CD14-positive monocyte (primary cell): ENCODE data around the gene CD151. TPM values are rescaled to one million over a fixed set of nuclear protein-coding genes. Genes with fewer than 3 reads are reported as not detected.

Experiments
- DNase-seq, 3 donors: peaks; one replicate each; pipeline ENCODE4 v3.0.0-alpha.2; 2011 to 2022
- H2AFZ ChIP-seq: 2 replicates; pipeline ENCODE4 v1.6.0; 2012; ENCODE audit warnings: mild to moderate bottlenecking, low read depth, low read length, inconsistent platforms; ENCODE audit not compliant: insufficient read depth, poor library complexity, severe bottlenecking
- H3K27ac ChIP-seq, 2 donors: 1 replicate in 1 of 2; 2 replicates in 1 of 2; pipeline ENCODE4 v1.5.1; 2012 to 2013; ENCODE audit warnings: low read length in 2 of 2, control low read depth in 1 of 2, inconsistent platforms in 1 of 2, low read depth in 1 of 2, mild to moderate bottlenecking in 1 of 2
- H3K27me3 ChIP-seq, 2 donors: one replicate each; pipeline versions ENCODE4 v1.6.0 to v1.6.1; 2011 to 2013; ENCODE audit warnings: low read length in 2 of 2; ENCODE audit not compliant: control insufficient read depth in 2 of 2, insufficient read depth in 2 of 2
- H3K36me3 ChIP-seq, 2 donors: replicated peaks in 1 of 2; 1 replicate in 1 of 2; 2 replicates in 1 of 2; pipeline versions ENCODE4 v1.5.1 to v1.6.1; 2012 to 2013; ENCODE audit warnings: low read length in 2 of 2, control low read depth in 1 of 2, inconsistent platforms in 1 of 2, mild to moderate bottlenecking in 1 of 2; ENCODE audit not compliant: insufficient read depth in 2 of 2, control insufficient read depth in 1 of 2
- H3K4me1 ChIP-seq, 2 donors: 1 replicate in 1 of 2; 2 replicates in 1 of 2; pipeline versions ENCODE4 v1.5.1 to v1.6.1; 2012 to 2013; ENCODE audit warnings: low read length in 2 of 2, control low read depth in 1 of 2, inconsistent platforms in 1 of 2, mild to moderate bottlenecking in 1 of 2, moderate library complexity in 1 of 2; ENCODE audit not compliant: insufficient read depth in 2 of 2, control insufficient read depth in 1 of 2
- H3K4me2 ChIP-seq: replicated peaks from 2 replicates; pipeline ENCODE3; 2012; ENCODE audit warnings: low read length, moderate library complexity, mild to moderate bottlenecking; ENCODE audit not compliant: poor library complexity, severe bottlenecking; ENCODE audit errors: extremely low read depth
- H3K4me3 ChIP-seq, 3 experiments: fragments of 200-600 bp in 1 of 3; sonication (generic) in 1 of 3; replicated peaks in 1 of 3; 1 replicate in 2 of 3; 2 replicates in 1 of 3; pipeline ENCODE4 v1.5.1; 2011 to 2013; ENCODE audit warnings: low read length in 3 of 3, mild to moderate bottlenecking in 3 of 3, control low read depth in 2 of 3, low read depth in 2 of 3, inconsistent platforms in 1 of 3, moderate library complexity in 1 of 3
- H3K79me2 ChIP-seq: 2 replicates; pipeline ENCODE4 v1.6.0; 2012; ENCODE audit warnings: mild to moderate bottlenecking, control low read depth, inconsistent platforms, low read length, moderate library complexity; ENCODE audit not compliant: insufficient read depth
- H3K9ac ChIP-seq: 2 replicates; pipeline ENCODE4 v1.6.0; 2017; ENCODE audit warnings: low read length, mild to moderate bottlenecking; ENCODE audit not compliant: insufficient read depth, poor library complexity, severe bottlenecking
- H3K9me3 ChIP-seq, 2 donors: replicated peaks in 1 of 2; 1 replicate in 1 of 2; 2 replicates in 1 of 2; pipeline versions ENCODE4 v1.5.1 to v1.6.1; 2012 to 2013; ENCODE audit warnings: low read length in 2 of 2, control low read depth in 1 of 2; ENCODE audit not compliant: control insufficient read depth in 1 of 2, insufficient read depth in 1 of 2
- H4K20me1 ChIP-seq: 2 replicates; pipeline ENCODE4 v1.6.0; 2012; ENCODE audit warnings: mild to moderate bottlenecking, low read length, control low read depth, moderate library complexity; ENCODE audit not compliant: insufficient read depth
- H3K27ac Mint-ChIP-seq, 7 donors: one replicate each; pipeline ENCODE4 v1.8.0; 2020; ENCODE audit warnings: mild to moderate bottlenecking in 7 of 7, mixed read lengths in 7 of 7, moderate library complexity in 6 of 7, inconsistent platforms in 2 of 7
- H3K27me3 Mint-ChIP-seq, 3 donors: one replicate each; pipeline ENCODE4 v1.8.0; 2021 to 2022; ENCODE audit warnings: low read depth in 3 of 3, mild to moderate bottlenecking in 3 of 3, mixed read lengths in 3 of 3, moderate library complexity in 3 of 3, inconsistent platforms in 1 of 3
- H3K36me3 Mint-ChIP-seq, 2 donors: one replicate each; pipeline ENCODE4 v1.8.0; 2020; ENCODE audit warnings: mixed read lengths in 2 of 2, inconsistent platforms in 1 of 2, mild to moderate bottlenecking in 1 of 2
- H3K4me1 Mint-ChIP-seq: one replicate; pipeline ENCODE4 v1.8.0; 2020; ENCODE audit warnings: mild to moderate bottlenecking, mixed read lengths
- H3K4me3 Mint-ChIP-seq, 2 donors: one replicate each; pipeline ENCODE4 v1.8.0; 2020; ENCODE audit warnings: mild to moderate bottlenecking in 2 of 2, mixed read lengths in 2 of 2, moderate library complexity in 1 of 2
- H3K9me3 Mint-ChIP-seq, 7 donors: one replicate each; pipeline ENCODE4 v1.8.0; 2020 to 2022; ENCODE audit warnings: mixed read lengths in 7 of 7, mild to moderate bottlenecking in 6 of 7, moderate library complexity in 6 of 7, inconsistent platforms in 2 of 7
- CTCF ChIP-seq: fragments of 200-600 bp; IDR thresholded peaks from one replicate; pipeline ENCODE4 v1.8.0; 2022; ENCODE audit warnings: antibody characterized with exemption, mild to moderate bottlenecking
- WGBS: methylation state at CpG from one replicate; pipeline ENCODE4 v1.1.5; 2013; ENCODE audit warnings: missing lambda C conversion rate; ENCODE audit not compliant: insufficient coverage; 5-methylcytosine and 5-hydroxymethylcytosine counted together
- intact Hi-C, 2 donors: fragments of 100-400 bp; cut with micrococcal nuclease; formaldehyde crosslinking; loops; one replicate each; pipeline versions ENCODE4 v1.15.0 to v1.15.1; 2023
- polyA plus RNA-seq, 3 donors: library from polyadenylated mRNA; depleted of rRNA in 1 of 3; unstranded in 2 of 3; stranded (reverse) in 1 of 3; fragments of 300-500 nt in 2 of 3; fragments of >200 nt in 1 of 3; fragmentation: Illumina TruSeq in 2 of 3; gene quantifications; 1 replicate in 2 of 3; 2 replicates in 1 of 3; pipeline ENCODE4 v1.2.3, GENCODE V29; 2012 to 2021

The CD151 gene
- polyA plus RNA-seq, 3 donors, result 18.1 to 200 (median 57.4) TPM

- H3K79me2 ChIP-seq, result no peaks in the 10 kb centered on the region
- H3K9ac ChIP-seq, result no peak overlapping the region
- no peaks in the 10 kb centered on the region for H3K9me3 ChIP-seq
- no peak for DNase-seq
- H3K4me3 ChIP-seq, result no peak overlapping the region
- peaks cover 80% of the 10 kb centered on the region for H4K20me1 ChIP-seq
- H2AFZ ChIP-seq, result no peak overlapping the region
- H3K36me3 Mint-ChIP-seq, result peaks cover 2 to 6% of the 10 kb centered on the region in 2 donors
- no peak overlapping the region for H3K27ac ChIP-seq
- no peak overlapping the region for H3K4me3 Mint-ChIP-seq
- intact Hi-C loops, result no loop called here
- H3K9me3 Mint-ChIP-seq, result peaks cover 0 to 3% (median 0%) of the 10 kb centered on the region in 7 donors
- H3K36me3 ChIP-seq, result no peaks in the 10 kb centered on the region
- H3K27me3 ChIP-seq, result peaks cover 6 to 24% of the 10 kb centered on the region in 2 donors
- peaks cover 12 to 35% (median 23%) of the 10 kb centered on the region in 3 donors for H3K27me3 Mint-ChIP-seq
- H3K4me1 Mint-ChIP-seq, result peaks cover 11% of the 10 kb centered on the region
- H3K27ac Mint-ChIP-seq, result no peak overlapping the region
- no peak overlapping the region for H3K4me2 ChIP-seq
- 97% methylated on average over 5 of the region's 15 CpGs for WGBS
- H3K4me1 ChIP-seq, result peaks cover 12 to 18% of the 10 kb centered on the region in 2 donors
- no peak for TF ChIP-seq CTCF
Measured at GRCh38 chr11:852762-853161, 20.0 kb downstream of the CD151 start.

DNA sequence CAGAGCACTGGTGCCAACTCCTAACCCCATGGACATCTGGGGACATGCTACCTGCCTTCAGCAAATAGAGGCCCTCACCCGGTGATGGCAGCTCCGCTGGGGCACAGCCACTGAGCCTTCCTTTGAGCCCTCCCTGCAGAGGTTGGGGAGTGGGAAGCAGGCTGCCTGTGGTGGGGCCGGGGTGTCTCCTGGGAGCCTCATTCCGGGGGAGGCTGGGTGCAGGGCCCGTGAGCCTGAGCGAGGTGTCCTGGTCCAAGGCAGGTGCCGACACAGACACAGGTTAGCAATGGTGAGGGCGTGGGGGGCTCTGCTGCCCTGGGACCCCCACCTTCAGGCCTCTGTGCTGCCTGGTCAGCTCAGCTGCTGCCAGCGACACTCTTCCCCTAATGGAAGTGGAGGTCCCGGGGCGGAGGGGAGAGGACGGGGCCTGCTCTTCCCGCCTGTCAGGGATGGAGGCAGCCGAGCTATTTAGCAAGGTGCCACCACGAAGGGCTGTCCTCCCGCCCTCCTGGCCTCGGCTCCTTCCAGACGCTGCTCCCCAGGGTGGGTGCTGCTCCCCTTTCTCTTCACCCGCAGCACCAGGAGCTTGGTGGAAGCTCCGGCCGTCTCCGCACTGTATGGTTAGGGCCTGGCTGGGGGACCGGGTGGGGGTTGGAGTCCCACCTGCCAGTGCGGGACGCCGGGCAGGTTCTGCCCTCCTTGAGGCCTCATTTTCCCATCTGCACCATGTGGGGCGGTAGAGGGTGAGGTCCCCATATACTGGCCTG lies 21.1 kb downstream of the CD151 start:
- Mint-ChIP-seq H3K36me3 (peaks cover 2 to 6% of the 10 kb centered on the region in 2 donors), H3K27ac (no peak overlapping the region), H3K9me3 (peaks cover 0 to 2% (median 0%) of the 10 kb centered on the region in 7 donors), H3K27me3 (peaks cover 7 to 27% (median 19%) of the 10 kb centered on the region in 3 donors), H3K4me3 (no peak overlapping the region), H3K4me1 (peaks cover 6% of the 10 kb centered on the region)
- WGBS, result 95% methylated on average over 19 of the region's 27 CpGs
- Histone ChIP-seq H3K9ac (no peak overlapping the region), H3K4me2 (no peak overlapping the region), H2AFZ (no peak overlapping the region), H3K9me3 (no peaks in the 10 kb centered on the region), H3K79me2 (no peaks in the 10 kb centered on the region), H3K27me3 (peaks cover 2 to 15% of the 10 kb centered on the region in 2 donors), H3K36me3 (no peaks in the 10 kb centered on the region), H3K27ac (no peak overlapping the region), H4K20me1 (peaks cover 77% of the 10 kb centered on the region), H3K4me3 (no peak overlapping the region), H3K4me1 (peaks cover 5 to 7% of the 10 kb centered on the region in 2 donors)
- intact Hi-C loops, result no loop called here
- DNase-seq, result no peak
- no peak for TF ChIP-seq CTCF
